ENCODE data around the gene SPANXB1.
"Not testable (repeated sequence)": the region's sequence is repeated elsewhere in the genome, so short reads cannot be mapped to it uniquely, and the experiment has no call there.

SPANXB1 gene, protein sequence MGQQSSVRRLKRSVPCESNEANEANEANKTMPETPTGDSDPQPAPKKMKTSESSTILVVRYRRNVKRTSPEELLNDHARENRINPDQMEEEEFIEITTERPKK

GRCh38 chrX:141002568-141002967 lies at the start of gene SPANXB1:
TSS of gene SPANXB1 (plus strand) at chrX:141002594. CDS start at chrX:141002694, 100 bp downstream.
- DNase-seq = not testable (repeated sequence)

- no peak for DNase-seq
Observed at GRCh38 chrX:140967036-140967435, 35.4 kb upstream of the SPANXB1 start.

DNA sequence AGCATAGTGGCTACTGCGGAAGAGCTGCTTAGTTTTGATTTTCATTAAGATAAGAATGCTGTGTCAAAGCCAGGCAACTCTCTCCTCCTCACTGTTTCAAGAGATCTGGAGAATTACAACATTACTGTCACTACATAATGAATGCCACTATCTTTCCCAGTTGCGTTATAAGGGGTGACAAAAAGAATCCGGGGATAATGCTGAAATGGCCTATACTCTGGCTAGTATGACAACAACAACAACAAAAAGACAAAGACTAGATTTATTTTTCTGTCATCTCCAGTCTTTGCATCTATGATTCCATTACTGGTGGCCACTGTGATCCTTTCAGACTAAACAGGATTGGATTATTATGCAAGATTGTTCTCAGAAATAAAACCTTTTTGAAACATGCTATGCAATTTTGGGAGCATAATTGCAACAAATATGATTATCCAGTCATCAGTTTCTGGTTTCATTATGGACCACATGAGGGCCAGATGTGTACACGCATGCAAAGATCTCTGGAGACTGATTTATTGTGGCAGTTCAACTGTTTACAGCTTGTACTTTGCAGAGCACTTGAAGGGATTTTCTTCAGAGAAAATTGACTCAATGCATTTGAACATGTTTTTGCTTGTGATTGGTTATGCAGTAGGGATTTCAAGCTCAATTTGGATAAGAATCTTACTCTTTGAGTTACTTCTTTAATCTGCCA lies 31.1 kb upstream of the SPANXB1 start:
- DNase-seq = no peak

DNA sequence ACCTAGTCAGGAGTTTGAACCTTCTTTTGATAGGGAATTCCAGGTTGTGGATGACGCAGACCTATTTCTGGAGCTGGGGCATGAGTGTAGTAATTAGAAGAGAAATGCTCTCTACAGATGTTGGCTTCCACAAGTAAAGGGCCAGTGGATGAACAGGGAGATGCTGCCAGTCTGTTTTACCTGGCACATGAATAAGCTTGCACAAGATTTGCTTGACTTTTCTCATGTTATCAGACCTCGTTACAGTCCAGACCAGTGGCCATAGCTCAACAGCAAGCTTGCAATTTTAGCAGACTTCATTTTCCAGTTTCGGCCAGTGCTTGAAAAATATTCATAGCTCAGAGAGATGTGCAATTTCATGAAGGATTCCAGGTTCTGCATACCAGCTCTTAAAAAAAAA lies 26.9 kb upstream of the SPANXB1 start:
- DNase-seq = no peak

DNA sequence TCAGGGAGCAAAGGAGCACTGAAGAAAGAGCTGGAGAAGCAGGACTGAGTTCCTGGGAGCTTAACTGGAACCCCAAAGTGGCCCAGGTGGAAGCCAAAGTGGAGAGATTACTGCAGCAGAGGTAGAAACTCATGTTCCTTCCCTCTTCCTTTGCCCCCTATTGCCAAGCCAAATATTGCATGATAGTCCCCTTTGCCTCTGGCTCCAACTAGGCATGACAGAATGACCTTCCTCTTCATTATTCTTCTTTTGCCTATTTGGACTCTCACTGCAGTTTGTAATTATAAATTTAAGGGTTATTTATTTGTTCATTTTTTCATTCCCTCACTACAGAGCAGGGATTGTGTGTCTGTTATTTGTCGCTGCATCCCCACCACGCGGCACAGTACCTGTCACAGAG lies 22.1 kb upstream of the SPANXB1 start:
- DNase-seq = no peak

DNA sequence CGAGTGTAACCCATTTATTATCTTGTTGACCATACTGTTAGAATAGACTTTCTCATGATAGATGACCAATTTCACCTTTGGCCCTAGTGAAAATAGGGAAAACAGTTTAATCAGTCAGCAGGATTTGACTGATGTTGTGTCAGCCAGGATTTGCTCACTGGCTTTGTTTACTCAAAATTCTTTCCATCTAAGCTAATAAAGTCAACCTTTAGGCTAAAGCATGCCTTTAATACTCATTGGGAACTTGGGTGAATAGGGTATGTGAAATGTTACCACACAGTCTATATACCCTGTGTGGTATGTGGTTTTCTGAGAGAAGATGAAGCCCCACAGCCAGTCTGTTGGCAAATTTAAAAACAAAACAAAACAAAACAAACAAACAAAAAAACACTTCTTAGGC lies 18.7 kb upstream of the SPANXB1 start:
- DNase-seq = no peak

GRCh38 chrX:141005243-141005642 lies 2.8 kb downstream of the SPANXB1 start:
- DNase-seq = not testable (repeated sequence)

DNA sequence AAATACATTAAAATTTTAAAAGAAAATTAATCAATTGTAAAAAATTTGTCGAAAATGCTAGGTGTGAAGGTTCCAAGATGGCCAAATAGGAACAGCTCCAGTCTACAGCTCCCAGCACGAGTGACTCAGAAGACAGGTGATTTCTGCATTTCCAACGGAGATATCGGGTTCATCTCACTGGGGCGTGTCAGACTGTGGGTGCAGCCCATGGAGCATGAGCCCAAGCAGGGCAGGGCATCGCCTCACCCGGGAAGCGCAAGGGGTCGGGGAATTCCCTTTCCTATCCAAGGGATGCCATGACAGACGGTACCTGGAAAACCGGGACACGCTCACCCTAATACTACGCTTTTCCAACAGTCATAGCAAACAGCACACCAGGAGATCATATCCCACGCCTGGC lies 41.9 kb downstream of the SPANXB1 start:
- DNase-seq = not testable (repeated sequence)

GRCh38 chrX:141049878-141050277 lies 47.5 kb downstream of the SPANXB1 start:
- not testable (repeated sequence) for DNase-seq

DNA sequence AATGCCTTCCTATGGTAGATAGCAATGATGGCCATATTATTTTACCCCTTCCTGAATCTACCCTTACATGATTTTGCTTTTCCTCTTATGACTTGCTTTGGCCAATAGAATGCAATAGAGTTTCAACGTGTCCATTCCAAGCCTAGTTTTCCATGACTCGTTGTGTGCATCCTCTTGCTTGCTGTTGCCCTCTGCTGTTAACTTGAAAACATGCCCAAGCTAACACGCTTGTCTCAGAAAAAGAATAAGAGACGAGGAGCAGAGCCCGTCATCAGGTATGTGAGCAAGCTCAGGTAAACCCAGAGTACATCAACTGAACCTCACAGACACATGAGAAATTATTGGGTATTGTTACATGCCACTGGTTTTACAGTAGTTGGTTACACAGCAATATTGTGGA lies 49.7 kb downstream of the SPANXB1 start:
- DNase-seq = not testable (repeated sequence)

All from activated effector memory CD4-positive, alpha-beta T cell treated with anti-CD3 and anti-CD28 coated beads, Interleukin-2, amount 50 U/mL, for 16 hours (primary cell).